ENCODE results near the gene SSBP2. TPM values are rescaled to one million over a fixed set of nuclear protein-coding genes. Genes with fewer than 3 reads are reported as not detected.

SSBP2 gene
- total RNA-seq, 4 donors from 2014 or later, result 54.1 to 136 (median 69.8) TPM

DNA sequence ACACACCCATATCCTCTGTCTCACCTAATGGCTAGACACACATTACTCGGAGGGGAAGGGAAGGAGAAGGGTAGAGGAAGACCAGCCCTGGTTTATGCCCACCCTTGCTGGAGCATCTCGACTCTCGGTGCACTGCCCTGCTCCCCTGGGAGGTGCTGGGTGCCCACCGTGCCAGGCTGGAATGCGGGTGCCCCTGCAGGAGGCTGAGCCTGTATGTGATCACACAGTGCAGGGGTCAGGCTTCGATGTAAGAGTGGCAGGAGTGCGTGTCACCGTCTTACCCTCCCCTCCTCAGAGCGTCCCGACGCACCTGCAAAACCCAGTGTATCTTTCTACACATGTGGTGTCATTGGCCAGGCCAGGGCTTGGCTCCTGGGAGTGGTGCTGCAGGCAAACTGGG lies 349.6 kb downstream of the SSBP2 start:
- Histone ChIP-seq H3K9me3 (no peaks in the 10 kb centered on the region), H3K27ac (no peak overlapping the region), H3K36me3 (no peaks in the 10 kb centered on the region), H3K27me3 (no peaks in the 10 kb centered on the region), H3K4me3 (no peak overlapping the region), H3K4me1 (no peaks in the 10 kb centered on the region)
- no peak for DNase-seq (ENCODE audit: low spot score in 2 of 2)
- WGBS, result 79% methylated on average over 5 of the region's 11 CpGs
- TF ChIP-seq, protein P1, sequence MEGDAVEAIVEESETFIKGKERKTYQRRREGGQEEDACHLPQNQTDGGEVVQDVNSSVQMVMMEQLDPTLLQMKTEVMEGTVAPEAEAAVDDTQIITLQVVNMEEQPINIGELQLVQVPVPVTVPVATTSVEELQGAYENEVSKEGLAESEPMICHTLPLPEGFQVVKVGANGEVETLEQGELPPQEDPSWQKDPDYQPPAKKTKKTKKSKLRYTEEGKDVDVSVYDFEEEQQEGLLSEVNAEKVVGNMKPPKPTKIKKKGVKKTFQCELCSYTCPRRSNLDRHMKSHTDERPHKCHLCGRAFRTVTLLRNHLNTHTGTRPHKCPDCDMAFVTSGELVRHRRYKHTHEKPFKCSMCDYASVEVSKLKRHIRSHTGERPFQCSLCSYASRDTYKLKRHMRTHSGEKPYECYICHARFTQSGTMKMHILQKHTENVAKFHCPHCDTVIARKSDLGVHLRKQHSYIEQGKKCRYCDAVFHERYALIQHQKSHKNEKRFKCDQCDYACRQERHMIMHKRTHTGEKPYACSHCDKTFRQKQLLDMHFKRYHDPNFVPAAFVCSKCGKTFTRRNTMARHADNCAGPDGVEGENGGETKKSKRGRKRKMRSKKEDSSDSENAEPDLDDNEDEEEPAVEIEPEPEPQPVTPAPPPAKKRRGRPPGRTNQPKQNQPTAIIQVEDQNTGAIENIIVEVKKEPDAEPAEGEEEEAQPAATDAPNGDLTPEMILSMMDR (IDR thresholded peaks at IDR 0.05), result no peak
- no peak for TF ChIP-seq POLR2A (IDR thresholded peaks at IDR 0.05)
- no peak for TF ChIP-seq POLR2AphosphoS5 (IDR thresholded peaks at IDR 0.05)
- TF ChIP-seq EP300 (IDR thresholded peaks at IDR 0.05), result no peak

DNA sequence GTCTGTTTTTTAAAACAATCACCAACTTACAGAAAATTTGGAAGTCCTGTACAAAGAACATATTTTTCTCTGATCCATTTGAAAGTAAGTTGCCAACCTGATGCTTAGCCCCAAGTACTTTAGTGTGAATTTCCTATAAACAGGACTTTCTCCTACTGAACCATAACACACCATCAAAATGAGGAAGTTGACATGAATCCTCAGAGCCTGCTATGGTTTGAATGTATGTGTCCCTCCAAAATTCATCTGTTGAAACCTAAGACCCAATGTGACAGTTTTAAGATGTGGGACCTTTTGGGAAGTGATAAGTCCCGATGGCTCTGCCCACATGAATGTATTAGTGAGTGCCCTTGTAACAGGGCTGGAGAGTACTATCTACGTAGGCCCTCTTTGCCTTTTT lies 350.5 kb downstream of the SSBP2 start:
- 58% methylated on average over 2 of the region's 2 CpGs for WGBS

DNA sequence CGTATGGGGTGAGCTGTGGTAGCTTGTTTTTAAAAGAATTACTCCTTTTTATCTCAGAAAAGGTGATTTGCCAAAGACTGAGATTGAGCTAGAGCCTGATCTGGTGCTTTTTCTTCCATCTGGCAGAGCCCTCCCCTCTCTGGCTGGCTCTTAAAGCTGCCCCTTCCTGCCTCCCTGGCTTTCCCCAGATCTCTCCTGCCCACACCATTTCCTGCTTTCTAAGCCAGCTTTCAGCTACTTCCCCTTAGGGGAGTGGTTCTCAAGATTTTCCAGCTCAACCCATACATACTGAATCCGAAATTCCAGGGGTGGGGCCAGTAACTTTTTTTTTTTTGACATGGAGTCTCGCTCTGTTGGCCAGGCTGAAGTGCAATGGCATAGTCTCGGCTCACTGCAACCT lies 352.2 kb downstream of the SSBP2 start:
- H3K27ac ChIP-seq, result no peak overlapping the region
- H3K36me3 ChIP-seq, result no peaks in the 10 kb centered on the region
- no peak overlapping the region for H3K4me3 ChIP-seq
- peaks cover 7% of the 10 kb centered on the region for H3K4me1 ChIP-seq
- H3K9me3 ChIP-seq, result no peaks in the 10 kb centered on the region
- 48% methylated on average over 4 of the region's 4 CpGs for whole genome bisulfite sequencing
- TF ChIP-seq POLR2AphosphoS5 (IDR thresholded peaks at IDR 0.05) (no peak), POLR2A (IDR thresholded peaks at IDR 0.05) (no peak), EP300 (IDR thresholded peaks at IDR 0.05) (no peak)
- TF ChIP-seq, protein P1 (IDR thresholded peaks at IDR 0.05), result no peak
- peaks cover 5% of the 10 kb centered on the region for H3K27me3 ChIP-seq
- no peak for DNase-seq (ENCODE audit: low spot score in 2 of 2)

More for the DNA sequence above, 350.5 kb downstream of the SSBP2 start:
- H3K4me1 ChIP-seq, result no peaks in the 10 kb centered on the region
- no peaks in the 10 kb centered on the region for H3K36me3 ChIP-seq
- H3K27me3 ChIP-seq, result no peaks in the 10 kb centered on the region
- no peak overlapping the region for H3K27ac ChIP-seq
- TF ChIP-seq EP300 (IDR thresholded peaks at IDR 0.05), result no peak
- no peak for TF ChIP-seq POLR2AphosphoS5 (IDR thresholded peaks at IDR 0.05)
- TF ChIP-seq POLR2A (IDR thresholded peaks at IDR 0.05), result no peak
- TF ChIP-seq, protein P1 (IDR thresholded peaks at IDR 0.05), result no peak
- DNase-seq (ENCODE audit: low spot score in 2 of 2), result no peak
- H3K4me3 ChIP-seq, result no peak overlapping the region
- H3K9me3 ChIP-seq, result no peaks in the 10 kb centered on the region

- Histone ChIP-seq H3K27ac (no peak overlapping the region), H3K36me3 (no peaks in the 10 kb centered on the region), H3K4me3 (no peak overlapping the region), H3K9me3 (no peaks in the 10 kb centered on the region), H3K27me3 (peaks cover 18% of the 10 kb centered on the region), H3K4me1 (peaks cover 12% of the 10 kb centered on the region)
- DNase-seq (ENCODE audit: low spot score in 2 of 2), result no peak
- TF ChIP-seq EP300 (IDR thresholded peaks at IDR 0.05), result no peak
- TF ChIP-seq, protein P1 (IDR thresholded peaks at IDR 0.05), result no peak
- no peak for TF ChIP-seq POLR2AphosphoS5 (IDR thresholded peaks at IDR 0.05)
- TF ChIP-seq POLR2A (IDR thresholded peaks at IDR 0.05), result no peak
- 0% methylated on average over 1 of the region's 3 CpGs for WGBS
Measured at GRCh38 chr5:81397176-81397575, 353.7 kb downstream of the SSBP2 start.

DNA sequence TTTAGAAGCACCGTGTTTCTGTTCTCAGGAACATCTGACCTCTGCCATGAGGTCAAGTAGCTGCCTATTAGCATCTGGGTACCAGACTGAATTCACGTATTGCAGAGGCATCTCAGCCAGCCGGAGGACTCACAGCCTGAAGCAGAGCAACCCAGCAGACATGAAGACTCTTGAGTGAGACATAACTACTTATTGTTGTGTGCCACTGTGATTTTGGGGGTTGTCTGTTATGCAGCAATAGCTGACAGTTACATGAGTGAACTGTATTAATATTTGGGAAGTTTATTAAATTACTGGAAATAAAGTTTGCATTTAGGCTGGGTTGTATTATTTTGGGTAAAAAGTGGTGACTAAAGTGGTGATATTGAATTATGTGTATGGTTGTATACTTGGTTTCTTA lies 355.6 kb downstream of the SSBP2 start:
- no peak overlapping the region for H3K27ac ChIP-seq
- TF ChIP-seq, protein P1 (IDR thresholded peaks at IDR 0.05), result no peak
- TF ChIP-seq POLR2A (IDR thresholded peaks at IDR 0.05) (no peak), EP300 (IDR thresholded peaks at IDR 0.05) (no peak), POLR2AphosphoS5 (IDR thresholded peaks at IDR 0.05) (no peak)
- WGBS, result 23% methylated on average over 2 of the region's 3 CpGs
- H3K27me3 ChIP-seq, result peaks cover 25% of the 10 kb centered on the region
- H3K9me3 ChIP-seq, result no peaks in the 10 kb centered on the region
- no peaks in the 10 kb centered on the region for H3K36me3 ChIP-seq
- peaks cover 12% of the 10 kb centered on the region for H3K4me1 ChIP-seq
- no peak overlapping the region for H3K4me3 ChIP-seq
- DNase-seq (ENCODE audit: low spot score in 2 of 2), result no peak

Measured in suprapubic skin (tissue), 4 donors.